Activated B cell treated with CpG ODN at 0.5 μM for 24 hours (primary cell): ENCODE data around the gene NPBWR2. TPM values are rescaled to one million over a fixed set of nuclear protein-coding genes. Genes with fewer than 3 reads are reported as not detected.

Experiments used
- ATAC-seq: fragments of 200-7000 bp; cut with Tn5 transposase; one replicate; pipeline ENCODE4 v1.10.0; 2021; ENCODE audit warnings: low read depth, mild to moderate bottlenecking, moderate library complexity
- CTCF ChIA-PET: fragments of 350-600 bp; sonication (Branson Sonifier 250); formaldehyde crosslinking; loops from one replicate; lab custom pipeline; 2021; ENCODE audit warnings: antibody characterized with exemption; lab: Charles Lee
- POLR2A ChIA-PET: fragments of 350-600 bp; sonication (Branson Sonifier 250); formaldehyde crosslinking; loops from one replicate; lab custom pipeline; 2021; ENCODE audit warnings: antibody characterized with exemption; lab: Charles Lee
- DNase-seq: peaks from one replicate; pipeline ENCODE4 v3.0.0; 2022
- H3K27ac Mint-ChIP-seq: one replicate; pipeline ENCODE4 v1.8.0; 2020; ENCODE audit warnings: mixed read lengths
- H3K27me3 Mint-ChIP-seq: one replicate; pipeline ENCODE4 v1.8.0; 2021; ENCODE audit warnings: mixed read lengths
- H3K36me3 Mint-ChIP-seq: one replicate; pipeline ENCODE4 v1.8.0; 2021; ENCODE audit warnings: low read depth, mixed read lengths
- H3K4me1 Mint-ChIP-seq: one replicate; pipeline ENCODE4 v1.8.0; 2021; ENCODE audit warnings: mixed read lengths
- H3K4me3 Mint-ChIP-seq: one replicate; pipeline ENCODE4 v1.8.0; 2020; ENCODE audit warnings: mild to moderate bottlenecking, mixed read lengths
- H3K9me3 Mint-ChIP-seq: one replicate; pipeline ENCODE4 v1.8.0; 2020; ENCODE audit warnings: mixed read lengths
- CTCF ChIP-seq: fragments of 200-600 bp; IDR thresholded peaks from one replicate; pipeline ENCODE4 v1.8.0; 2022; ENCODE audit warnings: antibody characterized with exemption, mild to moderate bottlenecking
- intact Hi-C: fragments of 100-400 bp; cut with micrococcal nuclease; formaldehyde crosslinking; loops from one replicate; pipeline ENCODE4 v1.15.1; 2024
- total RNA-seq: library from RNA; stranded (reverse); gene quantifications from 2 replicates; pipeline ENCODE4 v1.2.3, GENCODE V29; 2022

The NPBWR2 gene
- total RNA-seq, 1 donor from 2014 or later = not detected

DNA sequence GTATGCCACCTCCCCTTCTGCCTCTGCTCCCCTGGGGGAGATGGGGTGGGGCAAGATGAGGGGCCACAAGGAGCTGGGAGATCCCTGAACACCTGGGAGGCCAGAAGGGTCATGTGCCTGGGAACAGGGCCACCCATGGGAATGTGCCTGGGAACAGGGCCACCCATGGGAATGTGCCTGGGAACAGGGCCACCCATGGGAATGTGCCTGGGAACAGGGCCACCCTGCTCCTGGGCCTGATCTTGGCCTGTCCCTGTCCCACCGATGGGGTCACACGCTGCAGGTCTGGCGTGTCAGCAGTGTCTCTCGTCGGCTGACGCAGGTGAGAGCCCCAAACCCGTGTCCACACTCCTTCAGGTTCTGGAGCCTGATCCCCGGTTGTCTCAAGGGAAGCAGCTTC lies 32.4 kb downstream of the NPBWR2 start:
- Mint-ChIP-seq H3K27me3 (no peaks in the 10 kb centered on the region), H3K4me1 (peaks cover 59% of the 10 kb centered on the region), H3K27ac (no peak overlapping the region), H3K4me3 (no peak overlapping the region), H3K36me3 (peaks cover 41% of the 10 kb centered on the region), H3K9me3 (no peaks in the 10 kb centered on the region)
- DNase-seq (no peak), ATAC-seq (no peak)
- no peak for TF ChIP-seq CTCF
- intact Hi-C loops = loop anchor here (5.0 kb wide), 1 partner anchor 93 kb away; the partner anchor contains the start of gene PRPF6
- ChIA-PET CTCF (interaction anchor here (0.8 kb wide), 1 partner anchor 35 kb away, joined by 3 read pairs; no protein-coding TSS in a partner anchor), POLR2A (interaction anchor here (0.6 to 8.1 kb wide), 3 partner anchors 9 to 560 kb away, joined by 3 to 77 read pairs (median 4); no protein-coding TSS in a partner anchor)

GRCh38 chr20:64074184-64074789 lies 33.1 kb downstream of the NPBWR2 start:
- no peak for DNase-seq
- Mint-ChIP-seq H3K36me3 (peaks cover 41% of the 10 kb centered on the region), H3K4me3 (no peak overlapping the region), H3K9me3 (no peaks in the 10 kb centered on the region), H3K4me1 (peaks cover 64% of the 10 kb centered on the region), H3K27ac (peak overlapping the region; percentile 7), H3K27me3 (no peaks in the 10 kb centered on the region)
- POLR2A ChIA-PET = interaction anchor here (0.6 to 8.1 kb wide), 2 partner anchors 8 to 34 kb away, joined by 3 to 77 read pairs; no protein-coding TSS in a partner anchor
- intact Hi-C loops = no loop called here
- no peak for ATAC-seq
- no peak for TF ChIP-seq CTCF
- CTCF ChIA-PET = no interaction called here

DNA sequence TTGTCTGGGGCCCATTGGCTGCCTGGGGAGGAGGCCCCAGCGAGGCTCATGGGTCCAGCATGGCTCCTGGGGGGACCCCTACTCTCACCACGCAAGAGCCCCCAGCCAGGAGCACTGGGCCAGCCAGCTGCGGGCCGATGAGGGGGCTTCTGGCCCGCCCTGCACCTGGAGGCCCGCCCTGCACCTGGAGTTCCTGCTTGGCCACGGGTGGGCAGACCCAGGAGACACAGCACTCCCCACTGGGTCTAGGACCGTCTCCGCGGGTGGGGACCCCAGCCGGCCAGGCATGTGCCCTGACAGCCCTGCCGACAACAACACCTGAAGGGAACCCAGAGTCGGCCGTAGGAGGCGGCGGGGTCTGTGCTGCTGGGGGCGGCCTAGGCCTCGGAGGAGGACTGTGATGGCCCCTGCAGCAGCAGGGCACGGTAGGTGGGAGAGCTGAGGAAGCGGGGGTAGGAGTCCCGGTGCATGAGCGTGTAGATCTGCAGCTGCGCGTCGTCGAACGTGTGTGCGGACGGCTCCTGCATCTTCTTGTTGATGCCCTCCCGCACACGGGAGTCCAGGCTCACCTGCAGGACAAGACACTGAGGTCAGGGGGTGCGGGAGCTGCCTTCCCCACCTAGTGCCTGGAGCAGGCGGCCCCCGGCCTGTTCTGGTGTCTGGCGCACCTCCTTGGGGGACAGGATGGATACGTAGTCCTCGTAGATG lies 33.7 kb downstream of the NPBWR2 start:
- no peak for DNase-seq
- Mint-ChIP-seq H3K4me1 (peaks cover 64% of the 10 kb centered on the region), H3K27me3 (no peaks in the 10 kb centered on the region), H3K9me3 (no peaks in the 10 kb centered on the region), H3K4me3 (no peak overlapping the region), H3K27ac (peak overlapping the region; percentile 18), H3K36me3 (peaks cover 39% of the 10 kb centered on the region)
- TF ChIP-seq CTCF = no peak
- intact Hi-C loops = no loop called here
- ChIA-PET POLR2A (interaction anchor here (8.1 kb wide), 1 partner anchor 7 kb away, joined by 77 read pairs; no protein-coding TSS in a partner anchor), CTCF (no interaction called here)
- ATAC-seq = no peak

- no peak overlapping the region for H3K4me3 Mint-ChIP-seq
- CTCF ChIA-PET = interaction anchor here (1.8 kb wide), 1 partner anchor 34 kb away, joined by 4 read pairs; no protein-coding TSS in a partner anchor
- H3K27me3 Mint-ChIP-seq = no peaks in the 10 kb centered on the region
- no peak for TF ChIP-seq CTCF
- intact Hi-C loops = no loop called here
- peak overlapping the region; percentile 50 for H3K27ac Mint-ChIP-seq
- H3K9me3 Mint-ChIP-seq = no peaks in the 10 kb centered on the region
- peaks cover 37% of the 10 kb centered on the region for H3K36me3 Mint-ChIP-seq
- ATAC-seq = no peak
- H3K4me1 Mint-ChIP-seq = peaks cover 65% of the 10 kb centered on the region
- POLR2A ChIA-PET = interaction anchor here (1.1 kb wide), 1 partner anchor 208 kb away, joined by 3 read pairs; the partner anchor contains the start of gene TPD52L2
- no peak for DNase-seq
These were observed 34.8 kb downstream of the NPBWR2 start for GRCh38 chr20:64072498-64073063.
